Fibroblast of lung (primary cell): ENCODE measurements around the gene TSPO. TPM values are rescaled to one million over a fixed set of nuclear protein-coding genes. Genes with fewer than 3 reads are reported as not detected.

Experiments
- DNase-seq, 2 donors: peaks; one replicate each; pipeline versions ENCODE4 v3.0.0 to v3.0.0-alpha.2; 2010; ENCODE audit warnings: low read depth in 2 of 2
- H2AFZ ChIP-seq: 2 replicates; pipeline ENCODE4 v1.5.1; 2012; ENCODE audit warnings: low read length, control low read depth, inconsistent platforms
- H3K27ac ChIP-seq: 2 replicates; pipeline ENCODE4 v1.5.1; 2011; ENCODE audit warnings: low read length, control low read depth; ENCODE audit not compliant: insufficient read depth
- H3K27me3 ChIP-seq: 2 replicates; pipeline ENCODE4 v1.5.1; 2011; ENCODE audit warnings: mild to moderate bottlenecking, low read length; ENCODE audit not compliant: control insufficient read depth, insufficient read depth
- H3K36me3 ChIP-seq: 2 replicates; pipeline ENCODE4 v1.5.1; 2011; ENCODE audit warnings: low read length; ENCODE audit not compliant: control insufficient read depth, insufficient read depth
- H3K4me1 ChIP-seq: 2 replicates; pipeline ENCODE4 v1.5.1; 2011; ENCODE audit warnings: low read length; ENCODE audit not compliant: control insufficient read depth, insufficient read depth; ENCODE audit errors: extremely low read depth
- H3K4me2 ChIP-seq: 2 replicates; pipeline ENCODE4 v1.5.1; 2011; ENCODE audit warnings: low read length, control low read depth; ENCODE audit not compliant: insufficient read depth; ENCODE audit errors: extremely low read depth
- H3K4me3 ChIP-seq, 4 experiments: fragments of 200-600 bp in 1 of 4; sonication (generic) in 1 of 4; replicated peaks in 1 of 4; 2 replicates each; pipeline ENCODE4 v1.5.1; 2011 to 2016; ENCODE audit warnings: low read length in 4 of 4, low read depth in 3 of 4, mild to moderate bottlenecking in 3 of 4, control low read depth in 2 of 4, inconsistent platforms in 1 of 4, mixed read lengths in 1 of 4; ENCODE audit not compliant: insufficient read depth in 1 of 4; ENCODE audit errors: control extremely low read depth in 1 of 4
- H3K79me2 ChIP-seq: 2 replicates; pipeline ENCODE4 v1.5.1; 2012; ENCODE audit warnings: mild to moderate bottlenecking, low read length, inconsistent platforms; ENCODE audit not compliant: control insufficient read depth, insufficient read depth
- H3K9ac ChIP-seq: 2 replicates; pipeline ENCODE4 v1.5.1; 2011; ENCODE audit warnings: mild to moderate bottlenecking, low read length, control low read depth; ENCODE audit not compliant: insufficient read depth
- H3K9me3 ChIP-seq: 2 replicates; pipeline ENCODE4 v1.5.1; 2012; ENCODE audit warnings: low read depth, low read length; ENCODE audit not compliant: control insufficient read depth, insufficient read depth
- H4K20me1 ChIP-seq: 2 replicates; pipeline ENCODE4 v1.5.1; 2011; ENCODE audit warnings: low read length; ENCODE audit not compliant: control insufficient read depth, insufficient read depth; ENCODE audit errors: extremely low read depth
- CTCF ChIP-seq, 2 donors: IDR thresholded peaks in 1 of 2; conservative IDR thresholded peaks in 1 of 2; 1 replicate in 1 of 2; 2 replicates in 1 of 2; pipeline ENCODE4 v1.5.1; 2011 to 2012; ENCODE audit warnings: low read length in 2 of 2, control low read depth in 1 of 2, inconsistent platforms in 1 of 2, low read depth in 1 of 2, mild to moderate bottlenecking in 1 of 2
- EZH2 ChIP-seq: IDR thresholded peaks from 2 replicates; pipeline ENCODE4 v1.5.1; 2012; ENCODE audit warnings: low read length, control low read depth, mild to moderate bottlenecking; ENCODE audit errors: missing control alignments
- polyA plus RNA-seq, 2 donors: library from polyadenylated mRNA; depleted of rRNA in 1 of 2; stranded (reverse) in 1 of 2; unstranded in 1 of 2; fragments of >200 nt; gene quantifications; 2 replicates each; pipeline ENCODE4 v1.2.1, GENCODE V29; 2011 to 2012; ENCODE audit warnings: missing spikeins in 1 of 2
- total RNA-seq: library from RNA; depleted of rRNA; stranded (reverse); fragments of >200 nt; gene quantifications from 2 replicates; pipeline ENCODE4 v1.2.1, GENCODE V29; 2014

The TSPO gene
- total and polyA plus RNA-seq, 2 donors (not counting 1 experiment from before 2014, with no cell fraction given): 47.5 to 243 TPM

GRCh38 chr22:43212434-43212952 is 61.1 kb downstream of the TSPO start:
- no peak overlapping the region for H3K9ac ChIP-seq
- DNase-seq: no peak
- H3K79me2 ChIP-seq: no peaks in the 10 kb centered on the region
- H3K4me1 ChIP-seq: no peaks in the 10 kb centered on the region
- no peak overlapping the region for H3K4me3 ChIP-seq
- H3K27me3 ChIP-seq: peaks cover 3% of the 10 kb centered on the region
- no peaks in the 10 kb centered on the region for H4K20me1 ChIP-seq
- H2AFZ ChIP-seq: no peak overlapping the region
- no peak for TF ChIP-seq EZH2
- no peak for TF ChIP-seq CTCF (conservative IDR thresholded peaks at IDR 0.05 in 1 of 2, IDR thresholded peaks at IDR 0.05 in 1 of 2; ENCODE audit: low read depth in 1 of 2, low read length in 2 of 2)
- no peak overlapping the region for H3K27ac ChIP-seq
- no peak overlapping the region for H3K4me2 ChIP-seq
- no peaks in the 10 kb centered on the region for H3K36me3 ChIP-seq
- H3K9me3 ChIP-seq: no peaks in the 10 kb centered on the region

Other genes starting within 250 kb of the TSPO start
- gene PACSIN2, start 136.4 kb upstream of the TSPO start, total RNA-seq: 25.4 and 30.1 TPM in 2 replicates
- 41.4 and 55.3 TPM in 2 replicates for gene PACSIN2, start 136.4 kb upstream of the TSPO start, polyA plus RNA-seq
- 13.4 and 15.7 TPM in 2 replicates for gene TTLL1, start 62.2 kb upstream of the TSPO start, total RNA-seq
- 11.7 and 15.8 TPM in 2 replicates for gene TTLL1, start 62.2 kb upstream of the TSPO start, polyA plus RNA-seq
- not detected in 2 replicates for gene BIK, start 40.8 kb upstream of the TSPO start, total RNA-seq
- gene BIK, start 40.8 kb upstream of the TSPO start, polyA plus RNA-seq: not detected in 2 replicates
- 8.4 and 8.5 TPM in 2 replicates for gene MCAT, start 8.2 kb upstream of the TSPO start, total RNA-seq
- 9.3 and 12.1 TPM in 2 replicates for gene MCAT, start 8.2 kb upstream of the TSPO start, polyA plus RNA-seq
- 14.7 and 18.0 TPM in 2 replicates for gene TTLL12, start 35.6 kb downstream of the TSPO start, total RNA-seq
- 6.0 and 8.6 TPM in 2 replicates for gene TTLL12, start 35.6 kb downstream of the TSPO start, polyA plus RNA-seq
- 0.17 and 0.51 TPM in 2 replicates for gene SCUBE1, start 191.8 kb downstream of the TSPO start, total RNA-seq
- gene SCUBE1, start 191.8 kb downstream of the TSPO start, polyA plus RNA-seq: not detected in 2 replicates